ENCODE data around the gene ATAD3A. TPM values are rescaled to one million over a fixed set of nuclear protein-coding genes. Genes with fewer than 3 reads are reported as not detected.

Gene ATAD3A
- total RNA-seq, 1 experiment from 2014 or later: 71.2 TPM

DNA sequence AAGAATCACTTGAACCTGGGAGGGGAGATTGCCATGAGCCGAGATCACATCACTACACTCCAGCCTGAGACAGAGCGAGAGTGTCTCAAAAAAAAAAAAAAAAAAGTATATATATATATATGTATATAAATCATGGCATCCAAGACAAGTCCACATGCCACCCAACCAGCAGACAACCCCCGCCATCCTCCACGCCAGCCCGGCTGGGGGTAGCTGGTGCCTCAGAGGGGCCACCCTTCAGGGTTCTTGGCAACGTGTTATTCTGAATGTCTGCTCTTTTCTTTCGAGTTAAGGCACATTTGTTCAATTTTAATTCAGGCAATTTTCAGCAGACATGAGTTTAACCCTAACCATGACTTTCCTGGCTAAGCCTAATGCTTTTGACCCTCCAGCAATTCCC is 38.1 kb downstream of the ATAD3A start:
- H3K27me3 Mint-ChIP-seq (ENCODE audit: low read depth): no peaks in the 10 kb centered on the region; the same call in 1 of the 2 replicates
- DNase-seq (ENCODE audit: low spot score): no peak
- TF ChIP-seq TEAD1 (CRISPR knock-in tag; IDR thresholded peaks at IDR 0.05) (no peak), ETV6 (CRISPR knock-in tag; IDR thresholded peaks at IDR 0.05) (no peak), NFE2L1 (CRISPR knock-in tag; IDR thresholded peaks at IDR 0.05) (no peak), SP1 (CRISPR knock-in tag; conservative IDR thresholded peaks at IDR 0.05) (no peak), TCF7 (CRISPR knock-in tag; IDR thresholded peaks at IDR 0.05; ENCODE audit: low read depth) (no peak), JAZF1 (CRISPR knock-in tag; IDR thresholded peaks at IDR 0.05) (no peak), SMAD3 (CRISPR knock-in tag; IDR thresholded peaks at IDR 0.05; ENCODE audit: borderline replicate concordance) (no peak)
- TF ChIP-seq, protein P1, sequence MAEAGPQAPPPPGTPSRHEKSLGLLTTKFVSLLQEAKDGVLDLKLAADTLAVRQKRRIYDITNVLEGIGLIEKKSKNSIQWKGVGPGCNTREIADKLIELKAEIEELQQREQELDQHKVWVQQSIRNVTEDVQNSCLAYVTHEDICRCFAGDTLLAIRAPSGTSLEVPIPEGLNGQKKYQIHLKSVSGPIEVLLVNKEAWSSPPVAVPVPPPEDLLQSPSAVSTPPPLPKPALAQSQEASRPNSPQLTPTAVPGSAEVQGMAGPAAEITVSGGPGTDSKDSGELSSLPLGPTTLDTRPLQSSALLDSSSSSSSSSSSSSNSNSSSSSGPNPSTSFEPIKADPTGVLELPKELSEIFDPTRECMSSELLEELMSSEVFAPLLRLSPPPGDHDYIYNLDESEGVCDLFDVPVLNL (CRISPR knock-in tag; IDR thresholded peaks at IDR 0.05; ENCODE audit: borderline replicate concordance, low read depth): no peak
- TF ChIP-seq, protein P2, sequence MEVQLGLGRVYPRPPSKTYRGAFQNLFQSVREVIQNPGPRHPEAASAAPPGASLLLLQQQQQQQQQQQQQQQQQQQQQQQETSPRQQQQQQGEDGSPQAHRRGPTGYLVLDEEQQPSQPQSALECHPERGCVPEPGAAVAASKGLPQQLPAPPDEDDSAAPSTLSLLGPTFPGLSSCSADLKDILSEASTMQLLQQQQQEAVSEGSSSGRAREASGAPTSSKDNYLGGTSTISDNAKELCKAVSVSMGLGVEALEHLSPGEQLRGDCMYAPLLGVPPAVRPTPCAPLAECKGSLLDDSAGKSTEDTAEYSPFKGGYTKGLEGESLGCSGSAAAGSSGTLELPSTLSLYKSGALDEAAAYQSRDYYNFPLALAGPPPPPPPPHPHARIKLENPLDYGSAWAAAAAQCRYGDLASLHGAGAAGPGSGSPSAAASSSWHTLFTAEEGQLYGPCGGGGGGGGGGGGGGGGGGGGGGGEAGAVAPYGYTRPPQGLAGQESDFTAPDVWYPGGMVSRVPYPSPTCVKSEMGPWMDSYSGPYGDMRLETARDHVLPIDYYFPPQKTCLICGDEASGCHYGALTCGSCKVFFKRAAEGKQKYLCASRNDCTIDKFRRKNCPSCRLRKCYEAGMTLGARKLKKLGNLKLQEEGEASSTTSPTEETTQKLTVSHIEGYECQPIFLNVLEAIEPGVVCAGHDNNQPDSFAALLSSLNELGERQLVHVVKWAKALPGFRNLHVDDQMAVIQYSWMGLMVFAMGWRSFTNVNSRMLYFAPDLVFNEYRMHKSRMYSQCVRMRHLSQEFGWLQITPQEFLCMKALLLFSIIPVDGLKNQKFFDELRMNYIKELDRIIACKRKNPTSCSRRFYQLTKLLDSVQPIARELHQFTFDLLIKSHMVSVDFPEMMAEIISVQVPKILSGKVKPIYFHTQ (CRISPR knock-in tag; IDR thresholded peaks at IDR 0.05): no peak
- TF ChIP-seq, protein P3, sequence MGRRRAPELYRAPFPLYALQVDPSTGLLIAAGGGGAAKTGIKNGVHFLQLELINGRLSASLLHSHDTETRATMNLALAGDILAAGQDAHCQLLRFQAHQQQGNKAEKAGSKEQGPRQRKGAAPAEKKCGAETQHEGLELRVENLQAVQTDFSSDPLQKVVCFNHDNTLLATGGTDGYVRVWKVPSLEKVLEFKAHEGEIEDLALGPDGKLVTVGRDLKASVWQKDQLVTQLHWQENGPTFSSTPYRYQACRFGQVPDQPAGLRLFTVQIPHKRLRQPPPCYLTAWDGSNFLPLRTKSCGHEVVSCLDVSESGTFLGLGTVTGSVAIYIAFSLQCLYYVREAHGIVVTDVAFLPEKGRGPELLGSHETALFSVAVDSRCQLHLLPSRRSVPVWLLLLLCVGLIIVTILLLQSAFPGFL (CRISPR knock-in tag; IDR thresholded peaks at IDR 0.05; ENCODE audit: borderline replicate concordance): no peak
- ChIA-PET CTCF (no interaction called here), POLR2A (no interaction called here)
- peaks cover 1% of the 10 kb centered on the region for H3K36me3 Mint-ChIP-seq
- no peak overlapping the region for H3K27ac Mint-ChIP-seq
- H3K4me3 Mint-ChIP-seq: no peak overlapping the region
- no peaks in the 10 kb centered on the region for H3K9me3 Mint-ChIP-seq
- H3K4me1 Mint-ChIP-seq: no peaks in the 10 kb centered on the region
- no peak for ATAC-seq

DNA sequence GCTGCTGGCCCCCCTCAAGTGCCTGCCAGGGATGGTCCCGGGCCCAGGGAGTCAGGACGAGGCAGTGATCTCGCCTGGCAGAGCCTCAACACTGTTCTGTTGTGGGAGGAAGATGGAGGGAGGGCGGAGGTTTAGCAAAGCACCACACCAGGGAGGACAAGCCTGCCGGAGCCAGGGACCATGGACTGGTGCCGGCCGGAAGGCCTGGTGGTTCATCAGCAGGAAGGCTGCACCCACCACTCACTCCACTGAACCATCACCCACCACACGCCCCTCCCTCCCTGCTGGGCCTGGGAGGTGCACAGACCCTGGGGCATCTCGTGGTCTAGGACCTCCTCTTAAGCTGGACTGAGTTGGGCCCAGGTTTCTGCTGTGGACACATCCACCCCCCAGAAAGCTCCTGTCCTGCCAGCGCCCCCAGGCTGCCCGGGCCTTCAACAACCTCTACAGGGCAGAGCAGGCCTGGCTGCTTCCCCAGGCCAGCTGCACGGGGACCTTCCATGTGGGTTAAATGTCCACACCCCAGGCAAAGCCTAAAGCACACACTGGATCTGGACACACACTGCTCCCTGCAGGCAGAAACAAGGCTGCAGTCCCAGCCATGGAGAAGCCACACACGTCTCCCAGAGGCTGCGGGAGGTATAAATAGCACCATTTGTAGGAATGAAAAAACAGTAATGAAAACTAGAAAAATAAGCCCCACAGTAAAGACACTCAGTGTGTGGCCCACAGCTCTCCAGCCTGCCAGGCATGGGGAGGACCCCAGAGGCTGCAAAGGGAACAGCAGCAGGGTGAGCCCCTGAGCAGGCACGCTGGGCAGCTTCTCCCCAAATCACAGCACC is 38.9 kb downstream of the ATAD3A start:
- Mint-ChIP-seq H3K36me3 (peaks cover 4% of the 10 kb centered on the region; the same call in 1 of the 2 replicates), H3K27ac (0 out of 2 replicates have a peak overlapping the region, but pooled peaks have one; percentile 36), H3K4me3 (no peak overlapping the region)
- no peak for TF ChIP-seq TEAD1 (CRISPR knock-in tag; IDR thresholded peaks at IDR 0.05)
- no peak for TF ChIP-seq JUN (CRISPR knock-in tag; IDR thresholded peaks at IDR 0.05)
- no peak for TF ChIP-seq NR1H2 (CRISPR knock-in tag; IDR thresholded peaks at IDR 0.05)
- TF ChIP-seq, protein P4, sequence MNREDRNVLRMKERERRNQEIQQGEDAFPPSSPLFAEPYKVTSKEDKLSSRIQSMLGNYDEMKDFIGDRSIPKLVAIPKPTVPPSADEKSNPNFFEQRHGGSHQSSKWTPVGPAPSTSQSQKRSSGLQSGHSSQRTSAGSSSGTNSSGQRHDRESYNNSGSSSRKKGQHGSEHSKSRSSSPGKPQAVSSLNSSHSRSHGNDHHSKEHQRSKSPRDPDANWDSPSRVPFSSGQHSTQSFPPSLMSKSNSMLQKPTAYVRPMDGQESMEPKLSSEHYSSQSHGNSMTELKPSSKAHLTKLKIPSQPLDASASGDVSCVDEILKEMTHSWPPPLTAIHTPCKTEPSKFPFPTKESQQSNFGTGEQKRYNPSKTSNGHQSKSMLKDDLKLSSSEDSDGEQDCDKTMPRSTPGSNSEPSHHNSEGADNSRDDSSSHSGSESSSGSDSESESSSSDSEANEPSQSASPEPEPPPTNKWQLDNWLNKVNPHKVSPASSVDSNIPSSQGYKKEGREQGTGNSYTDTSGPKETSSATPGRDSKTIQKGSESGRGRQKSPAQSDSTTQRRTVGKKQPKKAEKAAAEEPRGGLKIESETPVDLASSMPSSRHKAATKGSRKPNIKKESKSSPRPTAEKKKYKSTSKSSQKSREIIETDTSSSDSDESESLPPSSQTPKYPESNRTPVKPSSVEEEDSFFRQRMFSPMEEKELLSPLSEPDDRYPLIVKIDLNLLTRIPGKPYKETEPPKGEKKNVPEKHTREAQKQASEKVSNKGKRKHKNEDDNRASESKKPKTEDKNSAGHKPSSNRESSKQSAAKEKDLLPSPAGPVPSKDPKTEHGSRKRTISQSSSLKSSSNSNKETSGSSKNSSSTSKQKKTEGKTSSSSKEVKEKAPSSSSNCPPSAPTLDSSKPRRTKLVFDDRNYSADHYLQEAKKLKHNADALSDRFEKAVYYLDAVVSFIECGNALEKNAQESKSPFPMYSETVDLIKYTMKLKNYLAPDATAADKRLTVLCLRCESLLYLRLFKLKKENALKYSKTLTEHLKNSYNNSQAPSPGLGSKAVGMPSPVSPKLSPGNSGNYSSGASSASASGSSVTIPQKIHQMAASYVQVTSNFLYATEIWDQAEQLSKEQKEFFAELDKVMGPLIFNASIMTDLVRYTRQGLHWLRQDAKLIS (CRISPR knock-in tag; IDR thresholded peaks at IDR 0.05; ENCODE audit: borderline replicate concordance): no peak
- no peak for TF ChIP-seq MXD4 (CRISPR knock-in tag; IDR thresholded peaks at IDR 0.05; ENCODE audit: borderline replicate concordance)
- no peak for TF ChIP-seq KAT7 (CRISPR knock-in tag; IDR thresholded peaks at IDR 0.05; ENCODE audit: borderline replicate concordance)
- TF ChIP-seq, protein P5, sequence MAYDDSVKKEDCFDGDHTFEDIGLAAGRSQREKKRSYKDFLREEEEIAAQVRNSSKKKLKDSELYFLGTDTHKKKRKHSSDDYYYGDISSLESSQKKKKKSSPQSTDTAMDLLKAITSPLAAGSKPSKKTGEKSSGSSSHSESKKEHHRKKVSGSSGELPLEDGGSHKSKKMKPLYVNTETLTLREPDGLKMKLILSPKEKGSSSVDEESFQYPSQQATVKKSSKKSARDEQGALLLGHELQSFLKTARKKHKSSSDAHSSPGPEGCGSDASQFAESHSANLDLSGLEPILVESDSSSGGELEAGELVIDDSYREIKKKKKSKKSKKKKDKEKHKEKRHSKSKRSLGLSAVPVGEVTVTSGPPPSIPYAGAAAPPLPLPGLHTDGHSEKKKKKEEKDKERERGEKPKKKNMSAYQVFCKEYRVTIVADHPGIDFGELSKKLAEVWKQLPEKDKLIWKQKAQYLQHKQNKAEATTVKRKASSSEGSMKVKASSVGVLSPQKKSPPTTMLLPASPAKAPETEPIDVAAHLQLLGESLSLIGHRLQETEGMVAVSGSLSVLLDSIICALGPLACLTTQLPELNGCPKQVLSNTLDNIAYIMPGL (CRISPR knock-in tag; IDR thresholded peaks at IDR 0.05): no peak
- TF ChIP-seq, protein P6, sequence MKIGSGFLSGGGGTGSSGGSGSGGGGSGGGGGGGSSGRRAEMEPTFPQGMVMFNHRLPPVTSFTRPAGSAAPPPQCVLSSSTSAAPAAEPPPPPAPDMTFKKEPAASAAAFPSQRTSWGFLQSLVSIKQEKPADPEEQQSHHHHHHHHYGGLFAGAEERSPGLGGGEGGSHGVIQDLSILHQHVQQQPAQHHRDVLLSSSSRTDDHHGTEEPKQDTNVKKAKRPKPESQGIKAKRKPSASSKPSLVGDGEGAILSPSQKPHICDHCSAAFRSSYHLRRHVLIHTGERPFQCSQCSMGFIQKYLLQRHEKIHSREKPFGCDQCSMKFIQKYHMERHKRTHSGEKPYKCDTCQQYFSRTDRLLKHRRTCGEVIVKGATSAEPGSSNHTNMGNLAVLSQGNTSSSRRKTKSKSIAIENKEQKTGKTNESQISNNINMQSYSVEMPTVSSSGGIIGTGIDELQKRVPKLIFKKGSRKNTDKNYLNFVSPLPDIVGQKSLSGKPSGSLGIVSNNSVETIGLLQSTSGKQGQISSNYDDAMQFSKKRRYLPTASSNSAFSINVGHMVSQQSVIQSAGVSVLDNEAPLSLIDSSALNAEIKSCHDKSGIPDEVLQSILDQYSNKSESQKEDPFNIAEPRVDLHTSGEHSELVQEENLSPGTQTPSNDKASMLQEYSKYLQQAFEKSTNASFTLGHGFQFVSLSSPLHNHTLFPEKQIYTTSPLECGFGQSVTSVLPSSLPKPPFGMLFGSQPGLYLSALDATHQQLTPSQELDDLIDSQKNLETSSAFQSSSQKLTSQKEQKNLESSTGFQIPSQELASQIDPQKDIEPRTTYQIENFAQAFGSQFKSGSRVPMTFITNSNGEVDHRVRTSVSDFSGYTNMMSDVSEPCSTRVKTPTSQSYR (CRISPR knock-in tag; IDR thresholded peaks at IDR 0.05): no peak
- no peak for TF ChIP-seq RORB (CRISPR knock-in tag; IDR thresholded peaks at IDR 0.05)
- TF ChIP-seq ZNF423 (CRISPR knock-in tag; IDR thresholded peaks at IDR 0.05): no peak
- TF ChIP-seq SOX15 (CRISPR knock-in tag; IDR thresholded peaks at IDR 0.05): no peak
- TF ChIP-seq SMAD4 (CRISPR knock-in tag; IDR thresholded peaks at IDR 0.05): no peak

More for the DNA sequence above, 38.9 kb downstream of the ATAD3A start:
- POLR2A ChIA-PET: interaction anchor here (0.5 to 0.6 kb wide), 2 partner anchors 51 to 86 kb away, joined by 3 to 7 read pairs; no protein-coding TSS in a partner anchor
- ATAC-seq (peak; percentile 50), DNase-seq (ENCODE audit: low spot score) (no peak)
- Mint-ChIP-seq H3K27me3 (ENCODE audit: low read depth) (no peaks in the 10 kb centered on the region; the same call in 1 of the 2 replicates), H3K9me3 (no peaks in the 10 kb centered on the region), H3K4me1 (no peaks in the 10 kb centered on the region)
- CTCF ChIA-PET: interaction anchor here (0.7 to 1.7 kb wide), 11 partner anchors 9 to 149 kb away, joined by 3 to 11 read pairs (median 4); no protein-coding TSS in a partner anchor
